Psoas muscle (tissue), 8 donors: ENCODE data around the gene ARHGAP22. TPM values are rescaled to one million over a fixed set of nuclear protein-coding genes. Genes with fewer than 3 reads are reported as not detected.

Experiments
- ATAC-seq, 4 donors: fragments of 200-7000 bp; cut with Tn5 transposase; one replicate each; pipeline ENCODE4 v1.9.1; 2020; ENCODE audit warnings: moderate library complexity in 3 of 4, mild to moderate bottlenecking in 2 of 4
- DNase-seq, 2 donors: peaks; one replicate each; pipeline ENCODE4 v3.0.0-alpha.2; 2020
- H3K27ac ChIP-seq: fragments of 200-600 bp; one replicate; pipeline ENCODE4 v1.8.0; 2022
- H3K27me3 ChIP-seq, 3 donors: fragments of 200-600 bp in 1 of 3; one replicate each; pipeline versions ENCODE4 v1.6.1 to v1.8.0; 2013 to 2022; ENCODE audit warnings: low read length in 2 of 3, mild to moderate bottlenecking in 2 of 3, moderate library complexity in 1 of 3; ENCODE audit not compliant: insufficient read depth in 3 of 3
- H3K36me3 ChIP-seq, 2 donors: fragments of 200-600 bp in 1 of 2; one replicate each; pipeline versions ENCODE4 v1.6.1 to v1.8.0; 2013 to 2022; ENCODE audit warnings: low read depth in 1 of 2, mild to moderate bottlenecking in 1 of 2, moderate library complexity in 1 of 2; ENCODE audit not compliant: insufficient read depth in 1 of 2
- H3K4me1 ChIP-seq: fragments of 200-600 bp; one replicate; pipeline ENCODE4 v1.8.0; 2022
- H3K4me3 ChIP-seq: fragments of 200-600 bp; one replicate; pipeline ENCODE4 v1.8.0; 2022; ENCODE audit warnings: mild to moderate bottlenecking
- H3K9me3 ChIP-seq: fragments of 200-600 bp; one replicate; pipeline ENCODE4 v1.8.0; 2022
- CTCF ChIP-seq: fragments of 200-600 bp; IDR thresholded peaks from one replicate; pipeline ENCODE4 v1.8.0; 2022; ENCODE audit warnings: antibody characterized with exemption
- WGBS, 3 donors: extraction: QIAGEN DNeasy Blood & Tissue Kit; methylation state at CpG; one replicate each; pipeline versions ENCODE4 v1.1.6 to v1.1.7; 2013; 5-methylcytosine and 5-hydroxymethylcytosine counted together
- intact Hi-C, 2 donors: fragments of 100-400 bp; cut with DNase I; formaldehyde crosslinking; loops; one replicate each; pipeline versions ENCODE4 v1.11.0 to v1.14.2; 2022
- polyA plus RNA-seq, 3 donors: library from polyadenylated mRNA; stranded (reverse); fragments of 200-250 nt; gene quantifications; one replicate each; pipeline ENCODE4 v1.2.3, GENCODE V29; 2013
- total RNA-seq, 4 donors: library from RNA; stranded (reverse); fragmentation: NEBNext Ultra II Directional in 2 of 4; extraction: Animal tissue kit (Norgen Biotek cat#: 25700) in 2 of 4; gene quantifications; one replicate each; pipeline versions ENCODE4 v1.2.1 to v1.2.4, GENCODE V29; 2021 to 2023
- donor health status: healthy with polysubstance abuse.
- donor health status: DM: no; HTN: no; CAD: no; lungs with moderate emphysema.
- donor health status: Bipolar disorder and iron deficiency.
- donor health status: healthy.
- donor health status: DM: yes; HTN: yes; CAD: no.
- donor health status: DM: no; HTN: no; CAD: no.
- donor health status: DM: no; HTN: no; CAD: no.
- donor health status: DM: yes; HTN: yes; CAD: no.

The ARHGAP22 gene
- total and polyA plus RNA-seq, 7 donors, result 0.46 to 2.9 (median 1.6) TPM

DNA sequence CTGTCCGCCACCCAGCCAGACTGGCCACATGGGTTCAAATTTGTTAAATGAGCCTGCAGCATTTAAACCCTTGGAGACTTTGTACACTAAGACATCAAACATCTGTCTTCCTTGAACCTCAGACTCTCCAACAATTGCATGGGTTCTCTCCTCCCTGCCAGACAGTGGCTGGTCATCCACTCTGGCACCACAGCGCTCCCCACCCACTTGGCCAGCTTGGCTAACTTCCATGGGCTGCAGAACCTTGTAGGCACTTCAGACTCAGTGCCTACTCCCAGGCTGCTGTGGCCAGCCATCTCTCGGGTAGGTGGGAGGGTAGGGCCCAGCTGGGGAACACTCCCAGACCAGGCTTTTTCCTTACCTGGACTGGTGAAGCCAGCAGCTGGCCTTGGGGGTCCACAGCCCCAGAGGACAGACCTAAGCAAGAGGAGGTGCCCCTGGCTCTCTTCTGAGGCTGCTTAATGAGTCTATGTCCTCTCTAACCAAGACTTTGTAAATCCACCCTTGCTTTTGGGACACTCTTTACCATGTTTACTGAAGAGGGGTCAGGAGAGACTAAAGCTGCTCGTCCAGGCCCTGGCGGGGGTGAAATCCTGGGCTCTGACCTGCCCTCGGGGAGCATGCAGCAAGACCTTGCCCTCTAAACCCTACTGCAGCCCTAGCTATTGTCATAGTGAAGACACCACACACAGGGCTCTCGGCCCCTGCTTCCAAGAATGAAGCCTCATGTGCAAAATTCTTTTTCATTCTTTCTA is 82.7 kb downstream of the ARHGAP22 start:
- Histone ChIP-seq H3K27ac (no peak overlapping the region), H3K27me3 (peaks cover 0 to 55% (median 13%) of the 10 kb centered on the region in 3 donors), H3K4me1 (peaks cover 4% of the 10 kb centered on the region), H3K36me3 (no peaks in the 10 kb centered on the region), H3K9me3 (no peaks in the 10 kb centered on the region), H3K4me3 (no peak overlapping the region)
- 76 to 83% (median 78%) methylated on average over 7 of the region's 7 CpGs for WGBS, 3 donors
- no peak for TF ChIP-seq CTCF
- DNase-seq (no peak), ATAC-seq (no peak)
- intact Hi-C loops, result no loop called here

- no peaks in the 10 kb centered on the region for H3K36me3 ChIP-seq
- DNase-seq, result no peak
- H3K27ac ChIP-seq, result no peak overlapping the region
- H3K9me3 ChIP-seq, result peaks cover 5% of the 10 kb centered on the region
- H3K4me1 ChIP-seq, result peaks cover 4% of the 10 kb centered on the region
- no peak for TF ChIP-seq CTCF
- WGBS, 3 donors, result 95 to 98% (median 97%) methylated on average over 7 of the region's 7 CpGs
- intact Hi-C loops, result no loop called here
- no peak for ATAC-seq
- peaks cover 0 to 43% (median 13%) of the 10 kb centered on the region in 3 donors for H3K27me3 ChIP-seq
- H3K4me3 ChIP-seq, result no peak overlapping the region
These were observed 84.3 kb downstream of the ARHGAP22 start for GRCh38 chr10:48520594-48520993.

DNA sequence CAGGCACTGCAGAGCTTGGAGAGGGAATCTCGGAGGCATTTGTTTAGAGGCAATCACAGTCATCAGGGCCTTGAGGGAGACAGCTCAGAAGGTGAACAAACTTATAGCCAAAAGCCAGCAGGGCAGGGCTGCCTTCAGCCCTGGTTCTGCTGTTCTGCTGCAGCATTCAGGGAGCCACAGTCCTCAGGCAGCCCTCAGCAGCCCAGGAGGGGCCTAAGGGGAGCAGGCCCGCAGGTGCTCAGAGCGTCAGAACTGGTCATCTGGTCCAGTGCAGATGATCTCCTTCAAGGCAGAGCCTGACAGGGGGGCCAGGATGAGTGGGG is 84.7 kb downstream of the ARHGAP22 start:
- DNase-seq, result no peak
- no peak for TF ChIP-seq CTCF
- Histone ChIP-seq H3K9me3 (peaks cover 9% of the 10 kb centered on the region), H3K4me3 (no peak overlapping the region), H3K27ac (no peak overlapping the region), H3K4me1 (peaks cover 4% of the 10 kb centered on the region), H3K36me3 (no peaks in the 10 kb centered on the region), H3K27me3 (peaks cover 0 to 39% (median 13%) of the 10 kb centered on the region in 3 donors)
- WGBS, 3 donors, result 87 to 94% (median 90%) methylated on average over 3 of the region's 3 CpGs
- intact Hi-C loops, result no loop called here
- ATAC-seq, result no peak

- Histone ChIP-seq H3K36me3 (no peaks in the 10 kb centered on the region), H3K27me3 (peaks cover 0 to 34% (median 12%) of the 10 kb centered on the region in 3 donors), H3K9me3 (peaks cover 14% of the 10 kb centered on the region), H3K27ac (no peak overlapping the region), H3K4me3 (no peak overlapping the region), H3K4me1 (peaks cover 4% of the 10 kb centered on the region)
- 85 to 91% (median 89%) methylated on average over 12 of the region's 12 CpGs for WGBS, 3 donors
- no peak for TF ChIP-seq CTCF
- intact Hi-C loops, result loop anchor here in 1 of 2 donors (10.0 kb wide), 1 partner anchor 305 kb away; no protein-coding TSS in a partner anchor
- ATAC-seq (no peak), DNase-seq (no peak)
These were observed 85.2 kb downstream of the ARHGAP22 start for GRCh38 chr10:48519481-48520183.
